HG03280 (cell line): ENCODE measurements around the gene CCDC92.

Source experiments
- ATAC-seq: cut with Tn5 transposase; IDR thresholded peaks from one replicate; pipeline ENCODE4 v1.9.1; 2021; ENCODE audit warnings: mild to moderate bottlenecking, moderate library complexity; ENCODE audit not compliant: unreplicated experiment

Gene CCDC92

GRCh38 chr12:124002021-124002644, 29.5 kb upstream of the CCDC92 start:
- ATAC-seq = no peak

GRCh38 chr12:124001343-124001742, 28.7 kb upstream of the CCDC92 start:
- no peak for ATAC-seq

- ATAC-seq = no peak
These were observed 27.5 kb upstream of the CCDC92 start for GRCh38 chr12:124000111-124000510.

GRCh38 chr12:123998991-123999359, 26.3 kb upstream of the CCDC92 start:
- no peak for ATAC-seq

- no peak for ATAC-seq
These were observed 25.8 kb upstream of the CCDC92 start for GRCh38 chr12:123998344-123998990.

- ATAC-seq = no peak
These were observed 25.3 kb upstream of the CCDC92 start for GRCh38 chr12:123997908-123998307.

GRCh38 chr12:123997033-123997822, 24.6 kb upstream of the CCDC92 start:
- ATAC-seq = no peak

- no peak for ATAC-seq
These were observed 23.9 kb upstream of the CCDC92 start for GRCh38 chr12:123996581-123996980.

GRCh38 chr12:123995023-123995748, 22.6 kb upstream of the CCDC92 start:
- no peak for ATAC-seq

- ATAC-seq = no peak
These were observed 19.6 kb upstream of the CCDC92 start for GRCh38 chr12:123992118-123992825.

- no peak for ATAC-seq
These were observed 18.8 kb upstream of the CCDC92 start for GRCh38 chr12:123991372-123991951.

- ATAC-seq = no peak
These were observed 17.9 kb upstream of the CCDC92 start for GRCh38 chr12:123990511-123990910.

- no peak for ATAC-seq
These were observed 17.1 kb upstream of the CCDC92 start for GRCh38 chr12:123989753-123990152.

- ATAC-seq = no peak
These were observed 16.5 kb upstream of the CCDC92 start for GRCh38 chr12:123989168-123989567.

GRCh38 chr12:123987022-123987421, 14.4 kb upstream of the CCDC92 start:
- ATAC-seq = no peak

- no peak for ATAC-seq
These were observed 13.8 kb upstream of the CCDC92 start for GRCh38 chr12:123986374-123986965.

- ATAC-seq = no peak
These were observed 12.3 kb upstream of the CCDC92 start for GRCh38 chr12:123984903-123985302.

- ATAC-seq = no peak
These were observed 11.3 kb upstream of the CCDC92 start for GRCh38 chr12:123983822-123984485.

- no peak for ATAC-seq
These were observed 9.6 kb upstream of the CCDC92 start for GRCh38 chr12:123982269-123982668.
